HG02943 (cell line): ENCODE results near the gene RGS6.

Experiments
- ATAC-seq: cut with Tn5 transposase; IDR thresholded peaks from one replicate; pipeline ENCODE4 v1.9.1; 2021; ENCODE audit warnings: mild to moderate bottlenecking, low read depth, moderate library complexity; ENCODE audit not compliant: unreplicated experiment

Gene RGS6

DNA sequence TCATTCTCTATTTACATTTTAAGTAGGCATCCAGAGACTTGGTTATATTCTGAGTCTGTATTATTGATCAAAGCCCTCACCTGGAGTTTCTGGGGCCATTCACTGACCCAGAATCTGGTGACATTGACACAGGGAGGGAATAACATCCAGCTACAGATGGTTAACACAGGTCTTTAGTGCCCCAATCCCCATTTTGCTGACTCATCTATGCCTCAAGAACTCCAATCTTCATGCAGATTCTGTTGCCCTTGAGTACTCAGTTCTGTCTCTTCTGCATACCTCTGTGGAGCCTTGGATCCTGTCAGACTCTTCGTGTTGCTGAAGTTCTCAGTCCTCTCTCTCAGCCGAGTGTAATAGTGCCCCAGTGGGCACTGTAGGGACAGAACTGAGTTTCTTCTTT, 208.9 kb downstream of the RGS6 start:
- no peak for ATAC-seq

DNA sequence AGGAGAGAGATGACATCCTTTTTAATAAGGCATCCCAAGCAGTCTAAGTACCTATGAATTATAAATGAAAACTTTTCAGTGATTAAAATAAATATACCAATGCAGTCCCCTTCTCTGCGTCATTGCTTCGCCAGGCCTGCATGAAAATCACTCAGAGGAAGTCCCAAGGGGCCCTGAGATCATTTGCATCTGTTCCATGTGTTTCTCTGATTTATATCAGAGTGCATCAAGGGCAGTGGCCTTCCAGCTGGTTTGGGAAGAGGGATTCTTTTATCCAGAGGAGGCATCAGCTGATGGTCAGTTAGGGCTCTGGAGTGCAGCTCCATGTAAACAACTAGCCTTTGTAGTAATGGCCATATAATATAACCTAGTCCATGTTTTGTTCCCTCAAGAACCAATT, 210.1 kb downstream of the RGS6 start:
- ATAC-seq, result no peak

DNA sequence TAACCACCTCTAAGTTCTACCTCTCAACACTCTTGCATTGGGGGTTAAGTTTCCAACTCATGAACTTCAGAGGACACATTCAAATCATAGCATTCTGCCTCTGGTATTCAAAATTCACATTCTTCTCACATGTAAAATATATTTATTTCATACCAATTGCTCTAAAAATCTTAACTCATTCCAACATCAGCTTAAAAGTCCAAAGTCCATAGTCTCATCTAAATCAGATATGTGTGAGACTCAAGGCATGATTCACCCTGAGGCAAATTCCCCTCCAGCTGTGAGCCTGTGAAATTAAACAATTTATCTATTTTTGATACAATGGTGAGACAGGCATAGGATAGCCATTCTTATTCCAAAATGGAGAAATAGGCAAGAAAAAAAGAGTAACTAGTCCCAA, 214.0 kb downstream of the RGS6 start:
- no peak for ATAC-seq

DNA sequence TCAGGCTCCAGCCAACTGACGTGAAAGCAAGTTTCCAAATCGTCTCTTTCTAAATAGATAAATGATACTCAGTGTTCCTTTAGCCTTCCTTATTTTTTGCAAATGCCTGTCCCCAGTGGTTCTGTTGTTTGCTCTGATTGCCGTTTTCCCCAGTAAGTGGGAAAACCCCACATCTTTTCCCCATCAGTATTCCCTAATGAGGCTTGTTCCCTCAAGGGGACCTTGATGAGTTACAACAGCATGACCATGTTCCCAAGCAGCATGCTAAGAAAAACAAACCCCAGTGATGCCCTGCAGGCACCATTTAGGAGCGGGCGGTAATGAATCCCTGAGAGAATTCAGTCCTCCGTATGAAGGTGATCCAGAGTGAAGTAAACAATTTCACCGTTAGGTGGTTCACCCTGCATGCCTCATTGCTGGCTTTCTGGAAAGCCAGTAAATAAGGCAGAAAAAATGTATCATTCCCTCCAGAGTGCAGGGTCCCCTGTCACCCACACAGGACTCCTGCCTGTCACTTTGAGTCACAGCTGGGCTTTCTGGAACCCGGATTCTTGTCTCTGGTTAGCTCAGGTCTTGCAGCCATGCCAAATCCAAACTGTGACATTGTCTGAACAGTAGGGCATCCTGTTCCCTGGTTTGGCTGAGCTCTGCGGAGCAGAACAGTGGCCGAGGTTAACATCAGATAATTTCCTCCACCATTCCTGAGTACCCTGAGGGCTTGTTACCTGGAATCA, 222.6 kb downstream of the RGS6 start:
- ATAC-seq, result no peak

DNA sequence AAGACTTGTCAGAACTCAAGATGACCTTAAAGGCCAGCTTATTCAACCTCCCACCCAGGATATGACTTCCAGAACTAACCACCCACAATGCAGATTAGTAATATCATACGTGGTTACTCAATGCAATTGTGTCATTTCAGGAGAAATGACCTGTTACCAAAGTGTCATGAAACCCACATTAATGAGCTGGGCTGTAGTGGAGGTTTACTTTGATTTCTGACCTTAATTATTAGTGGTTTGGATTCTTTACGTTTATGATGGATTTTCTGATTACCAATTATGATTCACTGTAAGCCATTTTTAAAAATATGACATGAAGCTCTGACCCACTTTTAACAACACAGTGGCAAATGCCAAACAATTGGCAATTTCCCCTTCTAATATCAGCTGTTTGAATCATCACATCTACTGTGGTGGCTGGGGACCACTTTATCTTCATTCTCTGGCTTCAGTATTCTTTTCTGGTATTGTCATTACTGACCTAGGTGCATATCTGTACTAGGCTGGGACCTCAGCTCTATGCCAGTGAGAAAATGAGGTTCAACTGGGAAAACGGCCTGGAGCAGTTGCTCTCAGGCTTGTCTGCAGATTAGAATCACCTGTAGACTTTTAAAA, 223.3 kb downstream of the RGS6 start:
- no peak for ATAC-seq

DNA sequence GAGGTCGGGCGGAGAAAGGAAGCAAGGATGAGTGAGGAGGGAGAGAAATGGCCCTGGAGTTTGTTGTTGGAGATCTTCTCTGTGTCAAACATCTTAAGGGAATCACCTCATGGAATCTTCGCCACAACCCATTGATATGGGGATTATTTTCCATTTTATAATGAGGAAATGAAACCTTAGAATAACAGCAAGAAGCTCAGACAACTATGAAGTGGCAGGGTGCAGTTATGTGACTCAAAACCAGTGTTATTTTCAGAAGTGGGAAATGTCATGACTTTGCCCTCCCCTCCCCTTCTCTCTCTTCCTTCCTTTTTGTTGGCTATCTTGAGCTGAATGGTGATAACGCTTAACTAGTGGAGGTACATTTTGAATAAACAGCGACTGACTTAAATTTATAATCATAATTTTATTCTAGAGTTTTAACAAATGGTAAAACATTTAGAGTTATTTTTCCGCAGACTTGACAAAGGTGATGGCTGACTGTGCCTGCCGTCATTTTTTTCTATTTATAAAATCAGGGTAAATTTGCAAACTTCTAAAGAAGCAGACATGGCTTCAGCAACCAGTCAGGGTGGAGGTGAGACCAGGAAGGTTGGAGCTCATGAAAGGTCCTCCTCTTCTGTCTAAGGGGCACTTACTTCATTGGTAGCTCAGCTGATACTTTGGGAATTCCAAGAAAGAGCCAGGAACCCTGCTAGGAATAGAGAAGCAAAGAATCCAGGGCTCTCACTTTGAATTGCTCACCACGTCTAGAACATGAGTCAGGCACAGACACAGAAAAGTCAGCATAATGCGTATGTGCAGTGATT, 232.4 kb downstream of the RGS6 start:
- ATAC-seq, result no peak

DNA sequence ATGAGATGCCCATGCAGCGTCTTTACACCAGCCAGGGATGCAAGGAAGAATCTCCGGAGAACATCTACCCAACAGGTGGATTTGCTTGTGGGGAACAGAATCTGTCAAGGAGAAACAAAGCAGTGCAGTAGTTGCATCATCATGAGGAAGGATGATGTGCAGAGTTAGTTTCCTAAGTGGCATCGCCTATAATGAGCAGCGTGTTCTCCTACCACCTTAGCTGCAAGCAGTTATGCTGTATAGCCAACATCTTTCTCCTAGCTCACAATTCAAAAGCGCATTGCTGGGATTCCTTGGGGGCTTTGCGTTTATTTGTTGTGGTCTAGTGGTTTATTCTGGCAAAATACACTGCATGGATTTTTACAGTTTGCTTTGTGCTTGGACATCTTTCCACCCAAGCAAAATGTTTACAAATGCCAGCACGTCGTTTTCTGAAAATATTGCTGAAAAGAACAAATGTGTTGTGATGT, 233.0 kb downstream of the RGS6 start:
- ATAC-seq, result no peak

DNA sequence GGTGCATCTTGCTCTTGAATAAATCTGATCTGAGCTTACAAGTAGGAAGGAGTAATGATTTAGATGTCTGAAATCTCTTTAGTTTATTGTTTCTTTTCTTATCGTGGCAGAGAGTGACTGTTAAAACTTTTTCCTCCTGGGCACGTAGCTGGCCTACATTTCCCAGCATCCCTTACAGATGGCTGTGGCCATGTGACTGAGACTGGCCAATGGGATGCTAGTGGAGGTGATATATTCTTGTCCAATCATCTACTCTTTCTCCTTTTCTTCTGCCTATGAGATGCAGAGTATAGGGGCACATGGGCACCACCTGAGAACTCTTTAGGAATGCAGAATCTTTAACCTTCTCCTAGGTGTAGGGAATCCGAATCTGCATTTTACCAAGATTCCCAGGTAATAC, 237.3 kb downstream of the RGS6 start:
- no peak for ATAC-seq

DNA sequence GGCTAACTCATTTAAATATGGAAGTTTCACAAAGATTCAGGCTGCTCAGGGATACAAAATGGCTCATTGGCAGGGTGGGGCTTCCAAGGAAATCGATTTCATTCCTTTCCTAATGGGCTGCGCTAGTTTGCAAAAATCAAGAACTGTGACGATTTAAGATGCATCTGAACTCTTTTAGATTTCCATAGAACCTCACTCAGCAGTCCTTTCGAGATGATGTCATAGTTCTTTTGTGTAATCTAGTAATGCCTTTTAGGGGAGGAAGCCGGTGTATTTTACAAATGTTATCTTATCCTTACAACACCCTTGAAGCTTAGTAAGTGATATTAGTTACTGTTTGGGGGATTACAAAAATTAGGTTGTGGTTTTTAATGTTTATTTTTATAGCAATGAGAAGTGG, 239.8 kb downstream of the RGS6 start:
- no peak for ATAC-seq

DNA sequence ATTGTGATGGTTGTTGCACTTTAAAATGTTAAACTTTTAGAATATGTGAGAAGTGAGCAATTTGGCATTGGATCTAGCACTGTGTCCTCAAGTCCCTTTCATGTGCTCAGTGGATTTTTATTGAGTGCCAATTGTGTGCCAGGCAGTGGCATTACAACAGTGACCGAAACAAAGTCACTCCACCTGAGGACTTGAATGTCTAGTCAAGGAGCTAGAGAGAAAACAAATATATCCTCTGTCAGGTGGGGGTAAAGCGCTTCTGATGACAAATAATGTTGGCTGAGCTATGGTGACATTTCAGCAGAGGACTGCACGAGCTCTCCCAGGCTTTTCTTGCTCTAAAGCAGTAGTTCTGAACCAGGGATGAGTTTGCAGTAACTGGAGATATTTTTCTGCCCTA, 240.4 kb downstream of the RGS6 start:
- ATAC-seq, result no peak

DNA sequence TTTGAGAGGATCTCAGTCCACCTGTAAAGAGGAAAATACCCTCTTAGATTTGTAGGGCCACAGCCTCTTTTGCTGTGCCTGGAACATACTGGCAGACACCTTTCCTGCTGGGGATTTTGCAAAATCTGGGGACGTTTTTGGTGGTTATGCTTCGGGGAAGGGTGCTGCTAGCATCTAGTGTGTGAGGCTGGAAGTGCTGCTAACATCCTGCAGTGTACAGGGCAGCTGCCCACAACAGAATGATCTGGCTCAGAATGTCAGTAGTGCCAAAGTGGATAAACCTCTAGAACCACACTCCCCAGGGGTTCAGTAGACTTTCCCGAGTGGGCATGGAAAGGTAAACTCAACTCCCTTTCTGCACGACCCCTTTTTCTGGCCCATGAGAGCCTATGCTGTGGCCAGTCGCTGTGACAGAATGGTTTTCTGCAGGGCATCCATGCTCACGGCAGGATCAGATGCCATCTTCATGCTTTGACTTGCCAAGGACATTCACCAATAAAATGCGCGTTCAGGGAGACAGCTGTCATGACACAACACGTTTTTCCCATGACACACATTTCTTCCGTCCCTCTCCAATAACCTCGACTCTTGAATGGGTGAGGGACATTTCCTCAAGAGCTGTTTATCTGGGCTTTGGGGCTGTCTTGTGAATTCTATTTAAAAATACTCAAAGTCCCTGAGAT, 240.9 kb downstream of the RGS6 start:
- no peak for ATAC-seq

DNA sequence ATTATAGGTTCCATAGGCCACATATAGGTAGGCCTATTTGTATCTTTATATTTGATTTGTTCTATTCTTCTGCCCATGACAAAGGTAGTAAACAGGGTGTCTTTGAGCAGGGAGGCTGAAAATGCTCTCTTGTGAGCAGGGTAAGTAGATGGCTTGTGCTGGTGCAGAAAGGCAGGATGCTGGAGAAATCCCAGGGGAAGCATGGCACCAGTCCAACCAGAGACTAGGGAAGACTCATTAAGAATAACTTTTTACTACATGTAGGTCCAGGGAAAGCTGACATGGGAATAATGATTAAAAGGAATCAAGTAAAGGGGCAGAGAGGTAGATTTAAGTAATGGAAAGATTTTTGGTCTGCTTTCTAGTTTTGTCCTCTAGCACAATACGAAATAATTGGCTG, 245.0 kb downstream of the RGS6 start:
- no peak for ATAC-seq

DNA sequence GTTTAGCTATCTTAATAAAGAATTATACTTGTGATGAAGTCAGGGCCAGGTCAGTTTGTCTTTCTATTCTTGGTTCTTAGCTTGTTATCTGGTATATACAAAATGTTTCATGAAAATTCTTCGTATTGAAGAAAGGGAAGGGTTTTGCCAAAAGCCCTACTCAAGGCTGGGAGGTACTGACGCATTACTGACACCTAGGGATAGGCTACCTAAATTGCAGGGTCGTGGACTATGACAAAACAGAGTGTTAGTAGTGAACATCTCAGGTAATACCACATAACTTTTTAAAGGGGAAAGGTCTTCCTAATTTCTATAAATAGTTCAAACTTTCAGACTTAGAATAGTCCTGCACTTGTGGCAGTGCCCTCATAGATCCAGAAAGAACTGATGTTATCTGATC, 246.3 kb downstream of the RGS6 start:
- ATAC-seq, result no peak

DNA sequence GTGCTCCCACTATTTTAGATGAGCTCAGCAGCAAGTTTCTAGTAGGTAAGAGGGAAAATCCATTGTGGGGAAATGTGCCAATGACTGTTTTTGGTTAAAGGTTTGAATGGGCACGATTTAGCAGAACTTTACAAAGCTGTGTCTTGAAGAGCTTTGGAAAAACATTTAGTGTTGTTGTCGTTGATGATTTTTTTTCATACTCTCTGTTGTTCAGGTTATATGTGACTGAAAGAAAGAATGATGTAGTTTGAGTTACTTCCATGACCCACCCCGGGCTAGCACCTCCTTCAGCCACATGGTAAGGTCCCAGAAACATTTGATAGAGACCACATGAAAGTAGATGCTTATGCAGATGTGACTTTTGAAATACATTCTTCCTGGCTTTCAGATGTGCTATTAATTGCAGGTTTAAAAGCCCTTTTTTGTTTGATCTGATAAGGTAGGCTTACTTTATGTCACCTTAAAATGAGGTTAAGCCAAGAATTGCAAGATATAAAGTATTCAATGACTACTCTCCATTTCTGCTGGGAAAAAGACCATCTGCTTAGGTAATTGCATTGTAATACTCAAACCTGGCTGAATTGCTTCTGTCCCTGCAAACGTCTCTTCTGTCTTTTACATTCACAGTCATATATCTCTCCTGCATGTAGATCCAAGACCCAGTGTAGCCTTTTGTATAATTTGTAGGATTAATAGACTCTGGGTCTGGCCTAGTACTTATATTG, 250.6 kb downstream of the RGS6 start:
- no peak for ATAC-seq

DNA sequence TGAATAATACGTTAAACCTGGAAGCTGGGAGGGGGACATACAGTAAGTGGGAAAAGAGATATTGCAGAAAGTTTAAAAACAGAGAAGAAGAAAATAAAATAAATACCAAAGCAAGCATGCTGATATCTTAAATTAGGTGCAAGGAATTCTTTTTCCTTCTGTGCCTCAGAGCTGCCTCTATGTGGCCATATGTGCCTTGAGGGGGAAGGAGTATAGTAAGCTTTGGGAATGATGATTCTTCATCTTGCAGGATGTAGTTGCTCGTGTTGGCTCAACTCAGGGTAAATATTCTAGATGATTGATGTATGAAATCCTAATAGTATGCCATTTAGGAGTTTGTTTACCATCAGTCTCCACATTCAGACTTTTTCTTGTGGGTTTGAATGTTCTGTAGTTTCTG, 251.4 kb downstream of the RGS6 start:
- ATAC-seq, result no peak

DNA sequence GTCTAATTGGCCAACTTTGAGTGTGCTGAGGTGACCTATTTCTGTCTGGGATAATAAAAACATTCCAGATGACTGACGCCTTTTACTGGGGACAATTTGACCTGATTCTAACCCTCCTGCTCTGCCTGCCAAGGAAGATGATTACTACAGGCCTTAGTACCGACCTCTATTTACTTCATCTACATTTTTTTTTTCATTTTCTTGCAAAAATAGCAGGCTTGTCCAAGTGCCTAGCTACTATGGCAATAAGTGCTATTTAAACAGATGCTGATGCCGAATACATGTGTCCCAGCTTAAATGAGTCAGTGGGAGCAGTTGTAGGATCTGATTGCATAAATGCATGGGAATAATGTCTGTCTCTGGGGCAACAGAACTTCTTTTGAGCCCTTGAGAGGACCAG, 254.3 kb downstream of the RGS6 start:
- ATAC-seq, result no peak

DNA sequence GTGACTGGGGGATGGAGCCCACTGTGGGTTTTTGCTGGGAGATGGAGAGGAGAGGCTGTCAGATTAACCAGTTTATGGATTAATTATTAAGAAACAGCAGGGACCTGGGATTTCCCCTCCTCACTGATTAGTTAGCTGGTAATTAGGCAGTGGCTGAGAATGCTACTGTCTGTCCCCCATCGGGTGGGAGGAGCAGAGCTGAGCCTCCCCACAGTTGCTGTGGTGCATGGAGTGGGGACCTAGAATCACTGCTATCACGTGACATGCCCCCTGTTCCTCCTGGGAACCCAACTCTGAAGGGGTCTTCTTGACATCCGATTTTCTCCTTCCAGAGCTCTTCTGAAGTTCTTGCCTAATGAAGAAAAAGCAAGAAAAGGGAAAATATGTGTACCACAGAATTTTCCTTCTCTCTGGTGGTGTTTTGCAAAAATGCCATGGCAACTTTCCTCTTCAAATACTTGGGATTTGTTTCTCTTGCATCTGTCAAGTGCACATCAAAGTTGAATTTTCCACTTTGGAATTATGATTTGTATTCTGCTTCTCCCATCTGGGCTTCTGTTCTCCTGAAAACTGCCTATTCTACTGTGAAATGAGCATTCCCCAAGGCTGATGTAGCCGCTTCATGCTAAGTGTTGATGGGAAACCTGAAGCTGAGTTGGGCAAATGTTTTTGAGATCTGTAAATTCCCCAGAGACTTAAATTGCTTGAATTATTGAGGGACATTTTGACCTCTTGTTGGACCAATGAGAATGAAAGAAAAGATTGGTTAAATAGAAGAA, 264.2 kb downstream of the RGS6 start:
- no peak for ATAC-seq

DNA sequence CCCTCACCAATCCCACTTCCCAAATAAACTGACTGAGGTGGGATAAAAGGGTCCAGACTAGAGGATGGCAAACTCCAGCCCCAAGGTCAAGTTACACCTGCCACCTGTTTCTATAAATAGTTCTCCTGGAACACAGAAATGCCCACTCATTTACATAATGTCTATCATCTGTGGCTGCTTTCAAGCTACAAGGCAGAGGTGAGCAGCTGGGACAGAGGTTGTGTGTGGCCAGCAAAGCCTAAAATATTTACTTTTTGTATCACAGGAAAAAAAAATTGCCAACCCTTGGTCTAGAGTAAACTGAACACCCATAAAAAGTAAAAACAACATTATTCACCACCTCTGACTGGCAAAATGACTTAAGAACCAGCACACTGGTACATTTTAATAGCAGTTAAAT, 269.4 kb downstream of the RGS6 start:
- no peak for ATAC-seq

DNA sequence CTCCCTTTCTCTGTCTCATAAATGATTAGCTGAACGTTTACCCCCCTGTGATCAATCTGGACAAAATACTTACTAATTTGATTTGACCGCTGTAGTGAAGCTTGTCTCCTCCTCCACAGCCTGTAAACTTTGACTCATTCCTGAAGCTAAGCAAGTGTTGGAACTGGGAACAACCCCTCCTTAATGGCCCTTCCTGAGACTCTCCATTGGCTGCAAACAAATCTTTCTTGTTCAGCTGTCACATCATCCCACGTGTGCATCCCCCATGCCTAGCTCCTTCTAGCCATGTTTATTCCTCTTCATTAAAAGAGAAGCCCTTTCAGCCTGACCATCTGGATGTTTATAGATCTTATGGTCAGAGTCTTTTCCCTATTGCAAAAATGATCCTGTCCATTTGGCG, 281.2 kb downstream of the RGS6 start:
- no peak for ATAC-seq

DNA sequence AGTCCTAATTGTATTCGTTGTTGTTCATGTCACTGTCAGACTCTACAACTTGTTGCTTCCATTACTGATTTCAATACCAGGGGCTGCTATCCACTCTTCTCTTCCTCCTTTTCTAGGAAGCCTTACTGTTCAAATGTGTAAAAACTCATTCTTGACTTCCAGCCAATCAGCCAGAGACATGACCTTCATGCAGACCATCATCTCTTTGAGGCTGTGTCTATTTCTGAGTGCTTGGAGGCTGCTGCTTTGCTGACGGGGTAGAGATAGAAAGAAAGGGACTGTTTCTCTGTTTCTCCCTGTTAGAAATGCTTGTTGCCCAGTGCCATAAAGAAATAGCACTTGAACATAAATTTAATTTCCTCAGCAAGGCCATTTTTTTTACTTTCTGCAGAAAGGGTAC, 282.9 kb downstream of the RGS6 start:
- no peak for ATAC-seq
